Measurements from ENCODE around the gene C10orf67.

C10orf67 gene

GRCh38 chr10:23171232-23171876, 173.2 kb downstream of the C10orf67 start:
- no peak for ATAC-seq
- no peak overlapping the region for H3K4me3 Mint-ChIP-seq
- no peak for DNase-seq (ENCODE audit: low spot score in 2 of 2)
- H3K36me3 Mint-ChIP-seq: no peaks in the 10 kb centered on the region
- H3K9me3 Mint-ChIP-seq: no peaks in the 10 kb centered on the region
- H3K27ac Mint-ChIP-seq: no peak overlapping the region
- no peaks in the 10 kb centered on the region for H3K4me1 Mint-ChIP-seq

GRCh38 chr10:23158370-23158769, 186.2 kb downstream of the C10orf67 start:
- peak; percentile 67 for ATAC-seq
- no peaks in the 10 kb centered on the region for H3K4me1 Mint-ChIP-seq

GRCh38 chr10:23157691-23158369, 186.8 kb downstream of the C10orf67 start:
- no peaks in the 10 kb centered on the region for H3K36me3 Mint-ChIP-seq
- ATAC-seq (no peak), DNase-seq (ENCODE audit: low spot score in 2 of 2) (peak in 1 of 2 donors; percentile 29)
- no peaks in the 10 kb centered on the region for H3K4me1 Mint-ChIP-seq
- no peaks in the 10 kb centered on the region for H3K9me3 Mint-ChIP-seq
- no peak overlapping the region for H3K4me3 Mint-ChIP-seq
- no peak overlapping the region for H3K27ac Mint-ChIP-seq

More at GRCh38 chr10:23158370-23158769, 186.2 kb downstream of the C10orf67 start:
- no peaks in the 10 kb centered on the region for H3K36me3 Mint-ChIP-seq
- H3K27ac Mint-ChIP-seq: no peak overlapping the region
- H3K9me3 Mint-ChIP-seq: no peaks in the 10 kb centered on the region
- no peak for DNase-seq (ENCODE audit: low spot score in 2 of 2)
- H3K4me3 Mint-ChIP-seq: no peak overlapping the region

- no peak overlapping the region for H3K27ac Mint-ChIP-seq
- DNase-seq (ENCODE audit: low spot score in 2 of 2): peak in 1 of 2 donors; percentile 38
- no peaks in the 10 kb centered on the region for H3K9me3 Mint-ChIP-seq
- ATAC-seq: no peak
- no peaks in the 10 kb centered on the region for H3K36me3 Mint-ChIP-seq
- H3K4me1 Mint-ChIP-seq: no peaks in the 10 kb centered on the region
- no peak overlapping the region for H3K4me3 Mint-ChIP-seq
These were observed 187.3 kb downstream of the C10orf67 start for GRCh38 chr10:23157239-23157681.

- Mint-ChIP-seq H3K36me3 (no peaks in the 10 kb centered on the region), H3K9me3 (no peaks in the 10 kb centered on the region), H3K4me1 (no peaks in the 10 kb centered on the region), H3K4me3 (no peak overlapping the region), H3K27ac (no peak overlapping the region)
- ATAC-seq: no peak
- peak in 1 of 2 donors; percentile 2 for DNase-seq (ENCODE audit: low spot score in 2 of 2)
These were observed 188.0 kb downstream of the C10orf67 start for GRCh38 chr10:23156447-23157150.

GRCh38 chr10:23155169-23155568, 189.4 kb downstream of the C10orf67 start:
- H3K27ac Mint-ChIP-seq: no peak overlapping the region
- no peak for ATAC-seq
- no peaks in the 10 kb centered on the region for H3K9me3 Mint-ChIP-seq
- no peaks in the 10 kb centered on the region for H3K4me1 Mint-ChIP-seq
- no peak for DNase-seq (ENCODE audit: low spot score in 2 of 2)
- H3K36me3 Mint-ChIP-seq: no peaks in the 10 kb centered on the region
- no peak overlapping the region for H3K4me3 Mint-ChIP-seq

All from stimulated activated effector memory CD8-positive, alpha-beta T cell treated with anti-CD3 and anti-CD28 coated beads, Interleukin-12 subunit alpha, Interleukin-12 subunit beta, amount 100 ng/mL, for 72 hours (primary cell).